Measurements from ENCODE around the gene CTNNBL1.

CTNNBL1 gene

DNA sequence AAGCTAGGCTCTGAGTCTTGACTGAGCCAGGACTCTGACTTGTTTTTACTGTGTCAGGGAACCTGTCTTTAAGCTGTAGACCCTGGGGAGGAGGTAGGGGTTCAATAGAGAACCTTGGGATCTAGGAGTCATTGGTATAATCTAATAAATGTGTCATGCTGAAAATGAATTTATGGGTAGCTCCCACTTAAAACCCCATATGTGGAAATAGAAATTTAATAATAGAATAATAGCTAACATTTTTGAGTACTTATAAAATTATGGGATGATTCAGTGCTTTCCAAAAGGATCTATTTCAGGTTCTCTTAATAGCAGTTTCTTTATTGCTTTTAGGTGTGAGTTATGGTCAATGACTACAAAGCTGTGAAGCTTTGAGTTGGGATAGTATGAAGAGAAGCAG lies 41.7 kb downstream of the CTNNBL1 start:
- H3K4me1 Mint-ChIP-seq (ENCODE audit: low read depth), result peaks cover 15% of the 10 kb centered on the region
- H3K36me3 Mint-ChIP-seq (ENCODE audit: low read depth), result peaks cover 77% of the 10 kb centered on the region
- H3K27me3 Mint-ChIP-seq, result no peaks in the 10 kb centered on the region
- H3K4me3 Mint-ChIP-seq, result no peak overlapping the region
- H3K9me3 Mint-ChIP-seq, result no peaks in the 10 kb centered on the region
- no peak overlapping the region for H3K27ac Mint-ChIP-seq

DNA sequence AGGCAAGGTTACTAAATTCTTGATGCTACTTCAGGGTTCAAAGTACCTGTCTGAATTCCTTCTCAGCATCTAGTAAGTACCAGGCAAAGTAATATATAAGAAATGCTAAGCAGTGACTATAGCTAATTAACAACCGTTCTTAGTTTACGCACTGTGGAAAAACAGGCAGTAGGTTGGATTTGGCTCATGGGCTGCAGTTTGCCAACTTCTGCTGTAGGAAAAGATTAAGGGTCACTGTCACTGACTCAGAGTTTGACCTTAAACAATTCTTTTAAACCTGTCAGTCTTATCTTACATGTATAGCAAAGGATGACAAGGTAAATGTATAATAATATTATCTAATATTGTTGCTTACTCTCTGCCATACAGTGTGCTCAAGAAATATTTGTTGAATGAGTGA lies 42.3 kb downstream of the CTNNBL1 start:
- Mint-ChIP-seq H3K9me3 (no peaks in the 10 kb centered on the region), H3K36me3 (ENCODE audit: low read depth) (peaks cover 77% of the 10 kb centered on the region), H3K4me3 (no peak overlapping the region), H3K27ac (no peak overlapping the region), H3K27me3 (no peaks in the 10 kb centered on the region), H3K4me1 (ENCODE audit: low read depth) (peaks cover 15% of the 10 kb centered on the region)

DNA sequence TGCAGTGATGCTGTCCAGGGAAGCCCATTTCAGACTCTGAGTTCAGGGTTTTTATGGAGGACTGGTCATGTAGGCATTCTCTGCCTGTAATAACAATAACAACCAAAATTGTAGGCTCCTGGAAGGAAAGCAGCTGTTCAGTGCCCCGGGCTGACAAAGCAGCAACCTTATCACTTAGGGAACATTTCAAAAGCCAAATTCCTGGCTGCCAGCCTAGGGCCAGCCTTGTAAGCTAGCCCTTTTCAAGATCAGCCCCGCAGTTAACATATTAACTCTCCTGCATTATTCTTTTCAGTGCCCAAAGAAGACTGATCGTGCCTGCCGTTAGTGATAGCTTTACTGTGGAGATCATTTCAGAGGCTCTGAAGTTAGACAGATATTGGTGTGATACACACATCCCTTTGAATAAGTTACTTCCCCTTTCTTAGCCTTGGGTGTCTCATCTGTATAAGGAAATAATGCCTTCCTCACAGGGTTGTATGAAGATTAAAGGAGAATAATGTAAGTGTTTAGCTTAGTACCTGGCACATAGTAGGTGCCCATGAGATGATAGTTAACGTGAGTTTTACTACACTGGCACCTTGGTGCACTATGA lies 44.1 kb downstream of the CTNNBL1 start:
- Mint-ChIP-seq H3K4me1 (ENCODE audit: low read depth) (peaks cover 15% of the 10 kb centered on the region), H3K27me3 (no peaks in the 10 kb centered on the region), H3K9me3 (no peaks in the 10 kb centered on the region), H3K4me3 (no peak overlapping the region), H3K36me3 (ENCODE audit: low read depth) (peaks cover 74% of the 10 kb centered on the region), H3K27ac (no peak overlapping the region)

DNA sequence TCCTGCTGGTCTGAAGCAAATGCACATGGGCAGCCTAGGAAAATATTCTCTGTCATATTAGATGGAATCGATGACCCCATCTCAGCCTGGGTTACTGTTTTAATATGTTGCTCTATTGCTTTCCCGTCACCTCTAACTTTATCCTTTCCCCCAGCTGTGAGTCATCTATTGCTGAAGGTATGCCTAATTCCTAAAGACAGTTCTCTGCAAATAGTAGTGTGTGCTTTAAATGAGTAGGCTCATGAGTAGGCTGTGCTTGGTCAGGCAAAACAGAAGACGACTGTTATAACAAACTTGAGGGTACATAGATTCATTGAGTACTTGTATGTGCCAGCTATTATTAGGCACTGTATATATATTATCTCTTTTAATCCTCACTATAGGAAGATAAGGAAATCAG lies 47.2 kb downstream of the CTNNBL1 start:
- H3K27ac Mint-ChIP-seq, result no peak overlapping the region
- no peaks in the 10 kb centered on the region for H3K4me1 Mint-ChIP-seq (ENCODE audit: low read depth)
- H3K36me3 Mint-ChIP-seq (ENCODE audit: low read depth), result peaks cover 52% of the 10 kb centered on the region
- no peaks in the 10 kb centered on the region for H3K9me3 Mint-ChIP-seq
- H3K27me3 Mint-ChIP-seq, result no peaks in the 10 kb centered on the region
- H3K4me3 Mint-ChIP-seq, result no peak overlapping the region

DNA sequence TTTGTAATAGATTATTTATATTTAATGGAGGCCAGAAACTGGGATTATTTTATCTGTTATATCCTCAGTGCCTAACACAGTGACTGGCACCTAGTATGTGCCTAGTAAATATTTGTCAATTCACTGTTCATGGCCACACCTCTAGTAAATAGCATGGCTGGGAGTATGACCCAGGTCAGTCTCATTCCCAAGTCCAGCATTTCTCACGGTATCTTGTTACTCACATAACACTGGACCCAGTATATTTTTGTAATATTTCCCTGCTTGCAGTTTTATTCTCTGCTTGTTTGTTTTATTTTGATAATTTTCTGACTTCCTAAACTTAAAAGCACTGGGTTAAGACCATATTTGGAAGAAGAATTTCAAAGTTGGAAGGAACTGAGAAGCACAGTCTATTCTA lies 47.7 kb downstream of the CTNNBL1 start:
- H3K4me1 Mint-ChIP-seq (ENCODE audit: low read depth), result no peaks in the 10 kb centered on the region
- H3K36me3 Mint-ChIP-seq (ENCODE audit: low read depth), result peaks cover 56% of the 10 kb centered on the region
- H3K27ac Mint-ChIP-seq, result no peak overlapping the region

DNA sequence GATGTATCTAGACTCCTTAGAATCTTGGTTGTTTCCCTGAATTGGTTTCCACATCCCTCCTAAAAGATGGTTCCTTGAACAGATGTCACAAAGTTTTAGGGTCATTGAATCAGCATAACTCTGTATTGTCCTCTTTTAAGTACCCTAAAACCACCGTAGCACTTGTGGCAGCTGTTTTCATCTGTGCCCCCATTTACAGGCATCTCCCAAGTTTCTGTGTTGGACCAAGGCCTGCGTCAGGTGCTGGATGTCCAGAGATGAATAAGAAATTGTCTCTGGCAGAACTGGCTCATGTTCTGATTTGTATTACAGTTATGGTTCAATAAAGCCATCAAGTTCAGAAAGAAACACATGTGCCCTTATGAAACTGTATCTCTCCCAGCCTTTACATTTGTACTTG lies 48.3 kb downstream of the CTNNBL1 start:
- H3K27ac Mint-ChIP-seq, result no peak overlapping the region
- H3K27me3 Mint-ChIP-seq, result no peaks in the 10 kb centered on the region
- H3K36me3 Mint-ChIP-seq (ENCODE audit: low read depth), result peaks cover 53% of the 10 kb centered on the region
- no peaks in the 10 kb centered on the region for H3K9me3 Mint-ChIP-seq
- no peak overlapping the region for H3K4me3 Mint-ChIP-seq
- H3K4me1 Mint-ChIP-seq (ENCODE audit: low read depth), result no peaks in the 10 kb centered on the region

More for the DNA sequence above, 47.7 kb downstream of the CTNNBL1 start:
- H3K27me3 Mint-ChIP-seq, result no peaks in the 10 kb centered on the region
- no peak overlapping the region for H3K4me3 Mint-ChIP-seq
- no peaks in the 10 kb centered on the region for H3K9me3 Mint-ChIP-seq

DNA sequence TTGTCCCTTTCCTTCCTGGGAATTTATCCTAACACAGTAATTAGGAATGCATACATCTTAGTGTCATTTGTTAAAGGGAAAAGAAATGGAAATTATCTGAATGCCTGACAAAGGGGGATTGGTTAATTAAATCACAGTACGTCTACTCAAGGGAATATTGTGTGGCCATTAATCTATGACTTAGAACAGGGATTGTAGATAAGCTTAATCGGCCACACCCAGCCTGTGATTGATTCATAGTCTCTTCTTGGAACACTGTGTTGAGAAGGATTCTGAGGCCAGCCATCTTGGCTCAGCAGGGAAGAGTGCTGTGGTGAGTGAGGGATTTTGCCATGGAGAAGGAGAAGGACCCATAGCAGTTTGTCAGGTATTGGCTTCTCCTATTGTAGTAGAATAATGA lies 50.5 kb downstream of the CTNNBL1 start:
- H3K36me3 Mint-ChIP-seq (ENCODE audit: low read depth), result peaks cover 47% of the 10 kb centered on the region
- no peaks in the 10 kb centered on the region for H3K27me3 Mint-ChIP-seq
- no peaks in the 10 kb centered on the region for H3K4me1 Mint-ChIP-seq (ENCODE audit: low read depth)
- no peak overlapping the region for H3K27ac Mint-ChIP-seq
- H3K4me3 Mint-ChIP-seq, result no peak overlapping the region
- H3K9me3 Mint-ChIP-seq, result no peaks in the 10 kb centered on the region

DNA sequence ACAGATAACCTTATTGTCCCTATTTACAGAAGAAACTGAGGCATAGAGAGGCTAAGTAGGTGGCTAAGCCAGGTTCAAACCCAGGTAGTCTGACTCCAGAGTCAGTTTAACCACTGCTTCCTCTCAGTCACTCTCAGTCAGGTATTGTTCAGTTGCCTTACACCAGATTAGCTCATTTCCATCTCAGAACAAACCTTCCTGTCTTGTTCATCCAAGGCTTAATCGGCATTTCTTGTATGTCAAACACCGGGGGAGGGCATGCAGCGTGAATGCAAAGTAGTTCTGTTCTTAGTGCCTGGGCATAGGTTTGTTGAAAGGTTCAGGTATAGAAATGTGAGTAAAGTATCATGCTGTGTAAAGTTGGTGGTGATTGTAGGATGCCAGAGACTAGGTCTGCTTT lies 51.7 kb downstream of the CTNNBL1 start:
- H3K27me3 Mint-ChIP-seq, result no peaks in the 10 kb centered on the region
- no peaks in the 10 kb centered on the region for H3K4me1 Mint-ChIP-seq (ENCODE audit: low read depth)
- peaks cover 39% of the 10 kb centered on the region for H3K36me3 Mint-ChIP-seq (ENCODE audit: low read depth)
- H3K27ac Mint-ChIP-seq, result no peak overlapping the region
- H3K9me3 Mint-ChIP-seq, result no peaks in the 10 kb centered on the region
- H3K4me3 Mint-ChIP-seq, result no peak overlapping the region

DNA sequence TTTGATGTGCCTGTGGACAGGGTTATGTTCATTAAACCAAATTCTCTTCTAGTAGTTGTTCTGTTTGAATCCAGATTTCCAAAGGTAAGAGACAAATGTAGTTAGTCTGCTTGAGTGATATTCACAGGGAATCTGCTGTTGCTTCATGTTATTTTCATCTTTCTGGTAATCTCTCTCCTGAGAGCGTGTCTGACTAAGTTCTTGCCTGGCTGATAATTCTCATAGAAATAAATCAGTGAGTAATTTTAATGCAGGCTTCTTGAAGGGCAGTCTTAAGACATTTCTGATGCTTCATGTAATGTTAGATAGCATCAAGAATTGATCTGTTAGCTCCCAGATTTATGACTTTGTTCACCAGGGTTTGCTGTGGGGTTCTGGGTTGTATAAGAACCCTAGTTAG lies 54.2 kb downstream of the CTNNBL1 start:
- peaks cover 43% of the 10 kb centered on the region for H3K36me3 Mint-ChIP-seq (ENCODE audit: low read depth)

DNA sequence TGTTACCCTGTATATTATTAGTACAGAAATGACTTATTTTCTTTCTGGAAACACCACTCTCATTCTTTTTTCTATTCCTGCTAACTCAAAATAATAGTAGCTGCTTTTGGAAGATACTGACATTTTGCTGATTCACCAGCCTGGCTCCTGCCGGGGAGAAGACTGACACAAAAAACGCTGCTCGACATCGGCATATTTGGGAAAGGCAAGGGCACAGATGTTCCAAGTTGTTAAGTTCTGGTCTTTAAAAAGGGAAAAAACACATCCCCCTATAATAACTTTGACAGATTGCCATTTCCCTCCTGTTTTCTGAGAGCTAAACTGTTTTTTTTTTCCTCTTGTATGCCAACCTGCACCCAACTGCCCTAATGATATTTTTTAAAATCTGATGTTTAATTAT lies 55.4 kb downstream of the CTNNBL1 start:
- H3K4me3 Mint-ChIP-seq, result no peak overlapping the region
- H3K36me3 Mint-ChIP-seq (ENCODE audit: low read depth), result peaks cover 47% of the 10 kb centered on the region
- H3K27me3 Mint-ChIP-seq, result no peaks in the 10 kb centered on the region
- no peak overlapping the region for H3K27ac Mint-ChIP-seq
- no peaks in the 10 kb centered on the region for H3K9me3 Mint-ChIP-seq
- H3K4me1 Mint-ChIP-seq (ENCODE audit: low read depth), result no peaks in the 10 kb centered on the region

More for the DNA sequence above, 54.2 kb downstream of the CTNNBL1 start:
- Mint-ChIP-seq H3K4me3 (no peak overlapping the region), H3K27me3 (no peaks in the 10 kb centered on the region), H3K4me1 (ENCODE audit: low read depth) (no peaks in the 10 kb centered on the region), H3K9me3 (no peaks in the 10 kb centered on the region), H3K27ac (no peak overlapping the region)

DNA sequence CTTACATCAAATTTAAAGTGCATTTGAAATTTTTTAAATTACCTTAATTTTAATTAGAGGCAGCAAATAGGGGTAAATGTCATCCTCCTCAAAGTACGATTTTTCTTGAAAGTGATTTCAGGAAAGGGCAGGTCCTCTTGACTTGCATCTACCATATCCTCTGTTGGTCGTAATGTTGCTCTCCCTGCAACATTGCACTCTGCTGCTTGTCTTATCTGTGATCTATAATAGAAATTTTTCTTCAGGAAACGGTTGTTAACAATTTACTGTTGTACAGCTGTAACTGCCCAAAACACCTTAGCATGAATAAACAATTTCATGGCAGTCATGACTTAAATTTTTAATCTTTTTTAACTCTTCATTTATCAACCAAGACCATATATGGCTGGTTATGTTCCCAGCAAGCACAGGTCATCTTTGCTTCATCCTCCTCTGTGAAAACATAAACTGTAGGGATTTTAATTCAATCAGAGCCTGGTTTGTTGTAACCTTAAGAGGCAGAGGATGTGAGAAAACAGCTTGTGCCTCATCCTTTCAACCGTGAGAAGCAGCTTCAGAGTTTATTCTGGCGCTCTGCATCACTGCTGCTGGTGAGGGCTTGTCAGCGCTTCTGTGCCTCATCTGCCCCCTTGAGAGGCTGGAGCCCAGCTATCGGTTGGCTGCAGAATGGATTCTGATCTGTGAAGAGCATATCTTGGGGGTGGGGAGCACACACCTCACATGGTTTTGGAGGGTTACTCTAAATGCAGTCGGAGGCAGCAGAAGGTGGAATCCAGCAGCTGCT lies 56.0 kb downstream of the CTNNBL1 start:
- peaks cover 47% of the 10 kb centered on the region for H3K36me3 Mint-ChIP-seq (ENCODE audit: low read depth)
- H3K4me3 Mint-ChIP-seq, result no peak overlapping the region
- H3K9me3 Mint-ChIP-seq, result no peaks in the 10 kb centered on the region
- no peak overlapping the region for H3K27ac Mint-ChIP-seq
- no peaks in the 10 kb centered on the region for H3K4me1 Mint-ChIP-seq (ENCODE audit: low read depth)
- H3K27me3 Mint-ChIP-seq, result no peaks in the 10 kb centered on the region

DNA sequence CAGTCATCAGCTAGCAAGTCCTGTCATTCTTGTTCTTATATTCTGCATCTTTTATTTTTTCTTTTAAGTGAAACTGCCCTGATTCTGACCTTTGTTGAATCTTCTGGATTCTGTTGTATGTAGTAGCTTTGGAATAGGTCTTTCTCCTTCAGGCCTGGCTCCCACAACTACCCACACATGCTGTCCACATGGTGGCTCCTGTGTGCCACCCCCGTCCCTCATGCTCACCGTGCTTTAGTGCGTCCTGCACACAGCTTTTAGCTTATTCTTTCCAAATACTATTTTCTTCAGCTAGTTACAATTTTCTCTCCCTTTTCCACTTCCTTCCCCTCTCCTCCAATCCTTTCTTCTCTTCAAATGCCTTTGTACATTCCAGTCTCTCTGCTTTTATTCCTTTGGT lies 61.8 kb downstream of the CTNNBL1 start:
- no peaks in the 10 kb centered on the region for H3K27me3 Mint-ChIP-seq
- H3K36me3 Mint-ChIP-seq (ENCODE audit: low read depth), result peaks cover 55% of the 10 kb centered on the region
- H3K4me1 Mint-ChIP-seq (ENCODE audit: low read depth), result no peaks in the 10 kb centered on the region
- no peak overlapping the region for H3K4me3 Mint-ChIP-seq
- H3K27ac Mint-ChIP-seq, result no peak overlapping the region
- H3K9me3 Mint-ChIP-seq, result no peaks in the 10 kb centered on the region

DNA sequence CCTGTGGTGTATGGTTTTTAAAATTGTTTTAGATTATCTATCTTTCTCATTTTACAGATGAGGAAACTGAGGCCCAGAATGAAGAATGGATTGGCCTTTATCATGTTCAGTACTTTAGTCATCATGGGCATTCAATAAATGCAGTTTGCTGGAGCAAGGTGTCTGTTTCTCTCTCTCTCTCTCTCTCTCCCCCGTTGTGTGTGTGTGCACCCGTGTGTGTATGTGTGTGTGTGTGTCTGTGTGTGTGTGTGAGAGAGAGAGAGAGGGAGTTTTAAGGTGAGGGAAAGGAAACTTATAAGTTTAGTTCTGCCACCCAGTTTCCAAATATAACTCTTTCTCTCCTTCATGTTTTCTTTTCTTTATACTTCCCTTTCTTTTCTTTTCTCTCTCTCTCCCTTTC lies 62.4 kb downstream of the CTNNBL1 start:
- Mint-ChIP-seq H3K9me3 (no peaks in the 10 kb centered on the region), H3K27ac (no peak overlapping the region), H3K4me3 (no peak overlapping the region), H3K4me1 (ENCODE audit: low read depth) (no peaks in the 10 kb centered on the region), H3K27me3 (no peaks in the 10 kb centered on the region), H3K36me3 (ENCODE audit: low read depth) (peaks cover 51% of the 10 kb centered on the region)

DNA sequence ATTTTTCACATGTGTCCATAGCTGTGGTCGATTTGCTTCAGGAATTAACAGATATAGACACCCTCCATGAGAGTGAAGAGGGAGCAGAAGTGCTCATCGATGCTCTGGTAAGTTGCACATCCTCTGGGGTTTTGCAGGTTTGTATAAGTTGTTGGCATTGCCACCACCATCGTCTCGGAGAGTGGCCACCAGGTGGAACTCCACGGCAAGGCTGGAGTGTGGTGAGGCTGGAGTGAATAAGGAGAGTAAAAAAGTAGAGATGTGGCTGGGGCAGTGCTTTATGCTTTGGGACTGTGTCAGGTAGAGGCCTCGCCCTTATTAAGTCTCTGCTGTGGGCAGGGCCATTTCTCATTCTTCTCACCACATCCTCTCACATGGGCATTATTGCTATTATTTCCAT lies 63.7 kb downstream of the CTNNBL1 start:
- no peaks in the 10 kb centered on the region for H3K9me3 Mint-ChIP-seq
- no peak overlapping the region for H3K27ac Mint-ChIP-seq
- no peaks in the 10 kb centered on the region for H3K4me1 Mint-ChIP-seq (ENCODE audit: low read depth)
- no peak overlapping the region for H3K4me3 Mint-ChIP-seq
- H3K36me3 Mint-ChIP-seq (ENCODE audit: low read depth), result peaks cover 54% of the 10 kb centered on the region
- no peaks in the 10 kb centered on the region for H3K27me3 Mint-ChIP-seq

DNA sequence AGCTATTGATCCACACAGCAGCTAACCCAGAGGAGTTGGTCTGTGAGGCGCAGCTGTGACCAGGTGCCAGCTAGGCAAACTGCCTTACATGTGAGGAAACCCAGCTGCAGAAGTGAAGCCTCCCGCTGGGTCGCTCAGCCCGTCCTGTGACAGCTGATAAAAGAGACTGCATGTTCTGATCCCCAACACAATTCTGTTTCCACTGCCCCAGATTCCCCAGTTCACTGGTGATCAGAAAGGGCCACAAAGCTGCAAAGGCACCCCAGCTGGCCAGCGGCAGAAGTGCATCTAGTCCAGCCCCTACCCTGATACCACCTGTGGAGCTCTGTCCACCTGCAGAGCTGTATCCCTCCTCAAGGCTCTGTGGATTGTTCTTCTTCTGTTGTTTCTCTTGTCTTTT lies 64.5 kb downstream of the CTNNBL1 start:
- no peak overlapping the region for H3K4me3 Mint-ChIP-seq
- no peak overlapping the region for H3K27ac Mint-ChIP-seq
- H3K4me1 Mint-ChIP-seq (ENCODE audit: low read depth), result no peaks in the 10 kb centered on the region
- no peaks in the 10 kb centered on the region for H3K27me3 Mint-ChIP-seq
- no peaks in the 10 kb centered on the region for H3K9me3 Mint-ChIP-seq
- peaks cover 56% of the 10 kb centered on the region for H3K36me3 Mint-ChIP-seq (ENCODE audit: low read depth)

DNA sequence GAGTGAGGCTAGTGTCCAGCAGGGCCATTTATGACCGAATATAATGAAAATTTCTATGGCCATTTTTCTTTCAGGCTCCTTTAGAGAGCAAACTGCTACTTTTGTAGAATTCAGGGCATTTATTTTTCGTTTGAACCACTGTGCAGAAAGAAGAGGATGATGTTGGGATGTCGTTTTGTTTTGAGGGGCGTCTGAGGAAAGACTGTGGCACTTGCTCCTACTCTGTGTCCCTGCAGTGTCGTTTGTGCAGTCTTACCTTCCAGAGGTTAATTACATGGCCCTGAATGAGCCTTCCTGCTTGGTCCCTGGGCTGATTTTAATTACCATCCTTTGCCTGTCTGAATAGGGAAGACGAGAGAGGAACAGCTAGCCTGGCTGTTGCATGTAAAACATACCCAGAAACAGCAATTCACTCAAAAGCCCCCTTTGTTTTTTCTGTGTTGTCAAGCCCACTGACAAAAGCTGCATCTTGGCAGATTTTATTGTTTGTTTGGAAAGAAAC lies 65.3 kb downstream of the CTNNBL1 start:
- H3K4me3 Mint-ChIP-seq, result no peak overlapping the region
- H3K27ac Mint-ChIP-seq, result no peak overlapping the region
- H3K36me3 Mint-ChIP-seq (ENCODE audit: low read depth), result peaks cover 54% of the 10 kb centered on the region
- no peaks in the 10 kb centered on the region for H3K9me3 Mint-ChIP-seq
- H3K4me1 Mint-ChIP-seq (ENCODE audit: low read depth), result no peaks in the 10 kb centered on the region
- H3K27me3 Mint-ChIP-seq, result no peaks in the 10 kb centered on the region
